ENCODE data around the gene ESPN.

- no peak for TF ChIP-seq CTCF (IDR thresholded peaks at IDR 0.05)
- no peak for TF ChIP-seq POLR2A (IDR thresholded peaks at IDR 0.05)
- no peak for TF ChIP-seq EP300 (IDR thresholded peaks at IDR 0.05)
Measured at GRCh38 chr1:6509220-6509918, 84.8 kb downstream of the ESPN start.
